HEK293T (cell line): ENCODE data around the gene PUDP.
A peak's percentile ranks its signal among the peaks of the same experiment; 100 is the strongest.

Experiments
- CTCF ChIA-PET: fragments of 350-600 bp; formaldehyde crosslinking; extraction: SDS; loops from one replicate; lab custom pipeline; 2021; ENCODE audit warnings: antibody characterized with exemption, inconsistent platforms; lab: Yijun Ruan, JAX
- POLR2A ChIA-PET: fragments of 350-600 bp; formaldehyde crosslinking; extraction: SDS; loops from one replicate; lab custom pipeline; 2020; ENCODE audit warnings: antibody characterized with exemption, inconsistent platforms; lab: Yijun Ruan, JAX
- DNase-seq: peaks from one replicate; pipeline ENCODE4 v3.0.0; 2012; ENCODE audit warnings: mixed read lengths; ENCODE audit errors: extremely low spot score
- ARNT ChIP-seq: fragments of 450-650 bp; IDR thresholded peaks from 2 replicates; pipeline ENCODE4 v1.6.1; 2017; ENCODE audit warnings: mild to moderate bottlenecking
- BHLHE40 ChIP-seq: fragments of 450-650 bp; IDR thresholded peaks from 2 replicates; pipeline ENCODE4 v1.6.1; 2016; ENCODE audit warnings: mild to moderate bottlenecking, moderate library complexity, borderline replicate concordance
- CTBP1 ChIP-seq: fragments of 450-650 bp; IDR thresholded peaks from 2 replicates; pipeline ENCODE4 v1.6.1; 2016; ENCODE audit warnings: borderline replicate concordance
- ELF4 ChIP-seq: fragments of 450-650 bp; IDR thresholded peaks from 2 replicates; pipeline ENCODE4 v1.6.1; 2017; ENCODE audit warnings: antibody characterized with exemption
- FOXA1 ChIP-seq: fragments of 450-650 bp; IDR thresholded peaks from 2 replicates; pipeline ENCODE4 v1.6.1; 2016; ENCODE audit warnings: mild to moderate bottlenecking
- FOXK2 ChIP-seq: fragments of 450-650 bp; IDR thresholded peaks from 2 replicates; pipeline ENCODE4 v1.6.1; 2016; ENCODE audit warnings: mild to moderate bottlenecking
- FOXM1 ChIP-seq: fragments of 450-650 bp; IDR thresholded peaks from 2 replicates; pipeline ENCODE4 v1.6.1; 2017; ENCODE audit warnings: mild to moderate bottlenecking, borderline replicate concordance
- HDGF ChIP-seq: fragments of 450-650 bp; IDR thresholded peaks from 2 replicates; pipeline ENCODE4 v1.6.1; 2017; ENCODE audit warnings: antibody characterized with exemption, borderline replicate concordance
- L3MBTL2 ChIP-seq: fragments of 450-650 bp; conservative IDR thresholded peaks from 2 replicates; pipeline ENCODE4 v1.6.1; 2016; ENCODE audit warnings: mild to moderate bottlenecking
- LEF1 ChIP-seq: fragments of 450-650 bp; IDR thresholded peaks from 2 replicates; pipeline ENCODE4 v1.6.1; 2017; ENCODE audit warnings: mild to moderate bottlenecking, borderline replicate concordance
- NFRKB ChIP-seq: fragments of 450-650 bp; IDR thresholded peaks from 2 replicates; pipeline ENCODE4 v1.6.1; 2016; ENCODE audit warnings: mild to moderate bottlenecking, moderate library complexity
- PKNOX1 ChIP-seq: fragments of 450-650 bp; IDR thresholded peaks from 2 replicates; pipeline ENCODE4 v1.6.1; 2016
- SP1 ChIP-seq: fragments of 450-650 bp; IDR thresholded peaks from 2 replicates; pipeline ENCODE4 v1.6.1; 2017
- SUZ12 ChIP-seq: fragments of 450-650 bp; IDR thresholded peaks from 2 replicates; pipeline ENCODE4 v1.6.1; 2016; ENCODE audit warnings: mild to moderate bottlenecking
- TARDBP ChIP-seq: fragments of 450-650 bp; IDR thresholded peaks from 2 replicates; pipeline ENCODE4 v1.6.1; 2016
- ZNF384 ChIP-seq: fragments of 450-650 bp; IDR thresholded peaks from 2 replicates; pipeline ENCODE4 v1.6.1; 2016

PUDP gene

DNA sequence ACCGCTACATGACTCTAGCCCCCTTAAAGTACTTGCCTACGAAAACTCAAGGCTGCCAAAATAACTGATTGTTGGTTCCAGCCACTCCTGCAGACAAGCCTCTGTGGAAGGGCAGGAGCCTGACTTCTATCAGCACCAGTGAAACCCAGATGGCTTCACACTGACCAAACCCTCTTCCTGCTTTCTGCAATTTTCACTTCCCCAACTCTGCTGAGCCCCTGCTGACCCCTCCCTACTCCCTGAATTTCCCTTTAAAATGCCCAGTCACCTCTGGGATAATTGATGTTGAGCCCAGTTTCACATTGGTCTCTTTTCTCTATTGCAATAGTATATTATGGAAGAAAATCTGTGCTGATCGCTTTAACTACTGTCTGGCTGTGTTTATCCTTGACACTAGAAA lies 62.1 kb downstream of the PUDP start:
- CTCF ChIA-PET: no interaction called here
- POLR2A ChIA-PET: no interaction called here
- TF ChIP-seq TARDBP (no peak), L3MBTL2 (no peak), ZNF384 (no peak), HDGF (no peak), NFRKB (no peak), SP1 (no peak), FOXK2 (no peak), PKNOX1 (no peak), ARNT (no peak), LEF1 (no peak), ELF4 (no peak), FOXA1 (no peak), FOXM1 (no peak), CTBP1 (no peak), BHLHE40 (no peak), SUZ12 (no peak)
- no peak for DNase-seq

- ChIA-PET POLR2A (no interaction called here), CTCF (interaction anchor here (0.7 kb wide), 1 partner anchor 36 kb away, joined by 5 read pairs; no protein-coding TSS in a partner anchor)
- DNase-seq: no peak
- TF ChIP-seq ZNF384: no peak
- TF ChIP-seq PKNOX1: 0 out of 2 replicates have a peak, but pooled peaks have one; percentile 10
Measured at GRCh38 chrX:7084841-7085240, 63.1 kb downstream of the PUDP start.

GRCh38 chrX:7083468-7084396 lies 64.2 kb downstream of the PUDP start:
- POLR2A ChIA-PET: no interaction called here
- DNase-seq: no peak
- CTCF ChIA-PET: interaction anchor here (0.7 kb wide), 1 partner anchor 35 kb away, joined by 5 read pairs; no protein-coding TSS in a partner anchor
- TF ChIP-seq SUZ12: no peak
- TF ChIP-seq FOXM1: no peak
- no peak for TF ChIP-seq SP1
- no peak for TF ChIP-seq BHLHE40
- no peak for TF ChIP-seq ZNF384
- no peak for TF ChIP-seq L3MBTL2
- no peak for TF ChIP-seq PKNOX1
- no peak for TF ChIP-seq FOXA1
- no peak for TF ChIP-seq ARNT
- no peak for TF ChIP-seq FOXK2
- no peak for TF ChIP-seq TARDBP
- TF ChIP-seq HDGF: no peak
- TF ChIP-seq LEF1: no peak
- TF ChIP-seq NFRKB: no peak
- no peak for TF ChIP-seq ELF4
- no peak for TF ChIP-seq CTBP1

DNA sequence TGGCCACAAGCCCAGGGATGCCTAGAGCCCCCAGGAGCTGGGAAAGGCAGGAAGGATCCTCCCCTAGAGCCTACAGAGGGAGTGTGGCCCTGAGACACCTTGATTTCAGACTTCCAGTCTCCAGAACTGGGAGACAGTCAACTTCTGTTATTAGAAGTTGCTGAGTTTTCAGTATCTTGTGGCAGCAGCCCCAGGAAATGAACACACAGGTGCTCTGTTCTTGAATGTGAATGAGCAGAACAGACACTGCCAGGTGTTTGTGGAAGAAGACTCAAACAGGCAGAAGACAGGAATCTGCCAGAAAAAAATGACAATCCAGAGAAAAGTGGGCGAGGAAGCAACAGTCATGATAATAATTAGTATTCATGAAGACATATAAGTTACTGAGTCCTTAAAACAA lies 64.9 kb downstream of the PUDP start:
- no peak for TF ChIP-seq TARDBP
- TF ChIP-seq HDGF: no peak
- TF ChIP-seq ARNT: no peak
- no peak for TF ChIP-seq ZNF384
- no peak for TF ChIP-seq NFRKB
- no peak for TF ChIP-seq LEF1
- TF ChIP-seq L3MBTL2: no peak
- no peak for TF ChIP-seq FOXM1
- no peak for TF ChIP-seq ELF4
- no peak for TF ChIP-seq BHLHE40
- no peak for TF ChIP-seq FOXA1
- TF ChIP-seq PKNOX1: no peak
- no peak for TF ChIP-seq FOXK2
- TF ChIP-seq CTBP1: no peak
- TF ChIP-seq SP1: no peak
- no peak for TF ChIP-seq SUZ12
- CTCF ChIA-PET: no interaction called here
- no peak for DNase-seq
- POLR2A ChIA-PET: no interaction called here

DNA sequence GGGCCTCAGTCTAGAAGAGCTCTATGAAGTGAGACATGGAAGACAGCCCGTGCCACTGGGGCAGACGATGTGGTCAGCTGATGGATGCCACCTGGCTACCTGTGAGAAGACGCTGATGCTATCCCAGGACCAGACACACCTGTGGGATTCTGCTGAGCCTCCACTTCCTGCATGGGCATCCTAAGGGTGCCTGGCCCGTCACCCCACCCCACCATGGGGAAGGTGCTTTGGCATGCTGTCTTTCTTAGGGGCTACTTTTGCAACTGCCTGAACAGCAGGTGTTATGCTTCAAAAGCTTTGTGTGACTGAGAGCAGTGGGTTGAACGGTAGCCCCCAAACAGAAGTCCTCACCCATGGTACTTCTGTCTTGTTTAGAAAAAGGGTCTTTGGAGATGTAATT lies 65.4 kb downstream of the PUDP start:
- TF ChIP-seq SUZ12 (no peak), ZNF384 (no peak), NFRKB (no peak), TARDBP (no peak), ELF4 (no peak), BHLHE40 (no peak), PKNOX1 (no peak), FOXA1 (no peak), CTBP1 (no peak), SP1 (no peak), L3MBTL2 (no peak), FOXK2 (no peak), FOXM1 (no peak), HDGF (no peak), LEF1 (no peak), ARNT (no peak)
- CTCF ChIA-PET: no interaction called here
- no peak for DNase-seq
- POLR2A ChIA-PET: no interaction called here
